Chondrocyte (in vitro differentiated cells): ENCODE measurements around the gene SEC14L3. TPM values are rescaled to one million over a fixed set of nuclear protein-coding genes. Genes with fewer than 3 reads are reported as not detected.
"Not testable (repeated sequence)": the region's sequence is repeated elsewhere in the genome, so short reads cannot be mapped to it uniquely, and the experiment has no call there.

ENCODE experiments used
- DNase-seq: peaks from one replicate; pipeline ENCODE4 v3.0.0; 2021; ENCODE audit warnings: mixed read lengths, low spot score
- H3K27ac Mint-ChIP-seq: one replicate; pipeline ENCODE4 v1.8.0; 2021; ENCODE audit warnings: mild to moderate bottlenecking, moderate library complexity, mixed read lengths; ENCODE audit not compliant: unreplicated experiment
- H3K27me3 Mint-ChIP-seq: 2 replicates; pipeline ENCODE4 v1.8.0; 2021; ENCODE audit warnings: low read depth, mixed read lengths
- H3K36me3 Mint-ChIP-seq: 2 replicates; pipeline ENCODE4 v1.8.0; 2021; ENCODE audit warnings: low read depth, mixed read lengths
- H3K4me1 Mint-ChIP-seq: 2 replicates; pipeline ENCODE4 v1.8.0; 2021; ENCODE audit warnings: low read depth, mild to moderate bottlenecking, mixed read lengths
- H3K4me3 Mint-ChIP-seq: one replicate; pipeline ENCODE4 v1.8.0; 2021; ENCODE audit warnings: mild to moderate bottlenecking, moderate library complexity, mixed read lengths; ENCODE audit not compliant: unreplicated experiment
- H3K9me3 Mint-ChIP-seq: 2 replicates; pipeline ENCODE4 v1.8.0; 2021; ENCODE audit warnings: low read depth, mixed read lengths
- CTCF ChIP-seq: fragments of 200-600 bp; sonication (generic); IDR thresholded peaks from 2 replicates; pipeline ENCODE4 v1.5.0; 2021; ENCODE audit warnings: antibody characterized with exemption, mild to moderate bottlenecking, moderate library complexity
- total RNA-seq: library from RNA; stranded (reverse); gene quantifications from 3 replicates; pipeline ENCODE4 v1.2.1, GENCODE V29; 2021

The SEC14L3 gene
- total RNA-seq, 1 donor from 2014 or later = not detected

GRCh38 chr22:30470655-30471054 is 1.2 kb downstream of the SEC14L3 start:
- H3K27ac Mint-ChIP-seq = no peak overlapping the region
- no peaks in the 10 kb centered on the region for H3K9me3 Mint-ChIP-seq
- H3K4me3 Mint-ChIP-seq = no peak overlapping the region
- no peak for DNase-seq
- no peaks in the 10 kb centered on the region for H3K4me1 Mint-ChIP-seq
- H3K27me3 Mint-ChIP-seq = peaks cover 39% of the 10 kb centered on the region
- peaks cover 2% of the 10 kb centered on the region for H3K36me3 Mint-ChIP-seq
- TF ChIP-seq CTCF = no peak

DNA sequence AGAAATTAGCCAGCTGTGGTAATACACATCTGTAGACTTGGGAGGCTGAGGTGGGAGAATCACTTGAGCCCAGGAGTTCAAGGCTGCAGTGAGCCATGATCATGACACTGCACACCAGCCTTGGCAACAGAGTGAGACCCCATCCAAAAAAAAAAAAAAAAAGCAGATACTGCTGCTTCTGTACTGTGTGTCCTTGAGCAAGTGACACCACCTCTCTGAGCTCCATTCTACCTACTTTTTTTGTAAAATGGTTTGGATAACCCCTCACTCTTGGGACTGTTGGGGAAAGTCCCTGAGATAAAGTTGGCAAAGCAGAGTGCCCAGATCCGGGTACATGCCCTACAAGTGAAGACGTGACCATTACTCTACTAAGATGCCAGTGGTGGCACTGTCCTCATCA is 2.7 kb downstream of the SEC14L3 start:
- DNase-seq = no peak
- no peaks in the 10 kb centered on the region for H3K9me3 Mint-ChIP-seq
- no peak overlapping the region for H3K4me3 Mint-ChIP-seq
- H3K27me3 Mint-ChIP-seq = peaks cover 47% of the 10 kb centered on the region
- no peak overlapping the region for H3K27ac Mint-ChIP-seq
- no peaks in the 10 kb centered on the region for H3K4me1 Mint-ChIP-seq
- H3K36me3 Mint-ChIP-seq = peaks cover 2% of the 10 kb centered on the region
- TF ChIP-seq CTCF = no peak

DNA sequence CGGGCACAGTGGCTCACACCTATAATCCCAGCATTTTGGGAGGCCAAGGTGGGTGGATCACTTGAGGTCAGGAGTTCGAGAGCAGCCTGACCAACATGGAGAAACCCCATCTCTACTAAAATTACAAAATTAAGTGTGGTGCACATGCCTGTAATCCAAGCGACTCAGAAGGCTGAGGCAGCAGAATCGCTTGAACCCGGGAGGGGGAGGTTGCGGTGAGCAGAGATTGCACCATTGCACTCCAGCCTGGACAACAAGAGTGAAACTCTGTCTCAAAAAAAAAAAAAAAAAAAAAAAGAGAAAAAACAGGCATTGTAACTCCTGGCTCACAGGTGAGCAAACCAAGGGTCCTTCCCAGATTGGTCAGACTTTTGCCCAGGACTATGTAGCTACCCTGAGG is 11.3 kb downstream of the SEC14L3 start:
- H3K4me3 Mint-ChIP-seq, H3K4me1 Mint-ChIP-seq, H3K9me3 Mint-ChIP-seq, H3K27ac Mint-ChIP-seq, H3K36me3 Mint-ChIP-seq, DNase-seq: not testable (repeated sequence)
- peaks cover 20% of the 10 kb centered on the region for H3K27me3 Mint-ChIP-seq

DNA sequence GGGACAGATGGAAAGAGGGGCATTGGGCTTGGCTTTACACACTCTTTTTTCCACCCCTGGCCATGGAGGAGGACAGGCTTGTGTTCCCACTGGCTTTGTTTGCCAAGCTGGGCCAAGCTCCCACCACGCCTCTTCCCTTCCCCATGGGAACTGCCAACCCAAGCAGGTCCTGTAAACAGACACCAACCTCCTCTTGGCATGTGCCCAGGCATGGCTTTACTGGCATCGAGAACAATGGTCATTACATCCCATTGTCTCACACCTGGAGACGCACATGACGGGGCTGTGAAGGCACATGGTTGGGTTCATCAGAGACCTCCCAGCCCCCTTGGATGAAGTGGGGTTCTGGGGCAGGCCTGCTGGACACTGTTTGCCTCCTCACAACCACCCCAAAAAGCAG is 11.7 kb downstream of the SEC14L3 start:
- Mint-ChIP-seq H3K27me3 (peaks cover 18% of the 10 kb centered on the region), H3K36me3 (no peaks in the 10 kb centered on the region), H3K4me3 (no peak overlapping the region), H3K4me1 (no peaks in the 10 kb centered on the region), H3K9me3 (no peaks in the 10 kb centered on the region), H3K27ac (no peak overlapping the region)
- DNase-seq = no peak
- TF ChIP-seq CTCF = no peak

DNA sequence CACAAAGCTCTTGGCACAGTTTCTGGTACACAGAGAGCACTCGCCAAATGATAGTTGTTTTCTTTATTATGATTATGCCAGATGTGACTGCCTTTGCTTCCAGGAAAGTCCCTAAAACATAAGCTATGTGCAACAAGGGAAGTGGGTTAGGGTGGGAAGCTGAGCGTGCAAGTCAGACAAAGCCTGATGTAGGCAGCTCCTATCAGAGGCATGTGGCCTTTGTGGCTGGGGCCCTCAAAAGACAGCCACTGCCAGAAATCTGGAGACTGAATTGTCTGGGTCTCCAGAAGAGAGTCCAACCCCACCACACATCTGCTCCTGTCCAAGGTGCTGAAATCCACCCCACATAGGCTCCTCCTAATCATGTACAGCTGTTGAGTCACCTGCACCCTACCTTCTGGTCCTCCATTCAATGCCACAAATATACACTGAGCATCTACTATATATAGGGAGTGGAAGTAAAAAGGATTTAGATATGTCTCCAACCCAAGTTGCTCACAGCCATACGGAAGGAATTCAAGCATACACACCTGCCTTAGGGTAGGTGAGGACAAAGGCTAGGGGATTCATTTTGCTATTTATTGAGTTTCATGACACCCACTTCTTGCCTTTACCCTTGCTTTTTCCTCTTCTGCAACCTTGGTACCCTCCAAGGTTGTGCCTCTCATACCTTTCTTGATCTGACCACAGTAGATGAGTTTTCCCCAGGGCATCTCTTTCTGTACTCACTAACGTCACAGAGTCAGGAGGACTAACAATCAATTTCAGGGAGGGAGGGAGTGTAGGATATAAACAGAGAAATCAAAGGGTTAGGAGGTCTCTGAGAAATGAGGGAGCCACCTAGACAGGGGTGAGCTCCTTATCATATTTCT is 12.4 kb downstream of the SEC14L3 start:
- DNase-seq = no peak
- no peak for TF ChIP-seq CTCF
- no peaks in the 10 kb centered on the region for H3K9me3 Mint-ChIP-seq
- no peak overlapping the region for H3K4me3 Mint-ChIP-seq
- no peaks in the 10 kb centered on the region for H3K4me1 Mint-ChIP-seq
- no peaks in the 10 kb centered on the region for H3K36me3 Mint-ChIP-seq
- H3K27ac Mint-ChIP-seq = no peak overlapping the region
- H3K27me3 Mint-ChIP-seq = peaks cover 10% of the 10 kb centered on the region

GRCh38 chr22:30457981-30458380 is 13.8 kb downstream of the SEC14L3 start:
- Mint-ChIP-seq H3K27ac (no peak overlapping the region), H3K36me3 (no peaks in the 10 kb centered on the region), H3K4me3 (no peak overlapping the region), H3K27me3 (peaks cover 9% of the 10 kb centered on the region), H3K9me3 (no peaks in the 10 kb centered on the region), H3K4me1 (no peaks in the 10 kb centered on the region)
- DNase-seq = no peak
- TF ChIP-seq CTCF = no peak
